GM12878 (cell line): ENCODE measurements around the gene ARL4D. TPM values are rescaled to one million over a fixed set of nuclear protein-coding genes. Genes with fewer than 3 reads are reported as not detected.

Experiments used
- ATAC-seq: fragments of 200-7000 bp; cut with Tn5 transposase; 3 replicates; pipeline ENCODE4 v1.9.1; 2020; ENCODE audit warnings: mild to moderate bottlenecking, moderate library complexity
- BruUV-seq: library from RNA; stranded (reverse); fragments of 400-500 nt; replicated peaks from 2 replicates; lab custom pipeline; 2021; lab: Mats Ljungman, UMichigan
- CTCF ChIA-PET: fragments of 300-600 bp; sonication (Branson Sonifier 250); formaldehyde crosslinking; extraction: SDS; loops from one replicate; lab custom pipeline; 2021; ENCODE audit warnings: inconsistent platforms; lab: Yijun Ruan, JAX
- POLR2A ChIA-PET: fragments of 350-600 bp; formaldehyde crosslinking; extraction: SDS; loops from one replicate; lab custom pipeline; 2021; ENCODE audit warnings: inconsistent platforms; lab: Charles Lee
- RAD21 ChIA-PET: fragments of 300-600 bp; sonication (Branson Sonifier 250); formaldehyde crosslinking; loops from one replicate; lab custom pipeline; 2023; ENCODE audit warnings: antibody characterized with exemption; ENCODE audit not compliant: unreplicated experiment; lab: Charles Lee
- SMC1A ChIA-PET: fragments of 300-600 bp; sonication (Branson Sonifier 250); formaldehyde crosslinking; loops from one replicate; lab custom pipeline; 2023; ENCODE audit not compliant: unreplicated experiment, uncharacterized antibody; lab: Charles Lee
- DNase-seq: peaks from one replicate; pipeline ENCODE4 v3.0.0-alpha.2; 2011; ENCODE audit warnings: low read depth, low spot score
- FAIRE-seq: peaks from 3 replicates; lab custom pipeline; 2011; peaks lifted over from hg19 to GRCh38; lab: Jason Lieb, UNC
- H2AFZ ChIP-seq: 2 replicates; pipeline ENCODE4 v1.6.0; 2011; ENCODE audit warnings: low read depth, low read length, control low read depth; ENCODE audit not compliant: control insufficient read depth
- H3K27ac ChIP-seq: 2 replicates; pipeline ENCODE4 v1.5.1; 2011; ENCODE audit warnings: control low read depth; ENCODE audit not compliant: control insufficient read depth, insufficient read depth
- H3K27me3 ChIP-seq, 2 experiments: replicated peaks in 1 of 2; 2 replicates each; pipeline versions ENCODE4 v1.6.0 to v1.6.1; 2011; ENCODE audit warnings: low read length in 1 of 2; ENCODE audit not compliant: control insufficient read depth in 2 of 2, insufficient read depth in 2 of 2
- H3K36me3 ChIP-seq, 2 experiments: 2 replicates each; pipeline ENCODE4 v1.5.1; 2011; ENCODE audit warnings: low read length in 1 of 2; ENCODE audit not compliant: control insufficient read depth in 2 of 2, insufficient read depth in 2 of 2
- H3K4me1 ChIP-seq: 2 replicates; pipeline ENCODE4 v1.6.1; 2011; ENCODE audit warnings: mild to moderate bottlenecking, low read length, moderate library complexity, mixed read lengths; ENCODE audit not compliant: control insufficient read depth, insufficient read depth
- H3K4me2 ChIP-seq: 2 replicates; pipeline ENCODE4 v1.6.0; 2011; ENCODE audit warnings: control low read depth; ENCODE audit not compliant: control insufficient read depth, insufficient read depth
- H3K4me3 ChIP-seq: fragments of 200-600 bp; sonication (generic); 2 replicates; pipeline ENCODE4 v1.5.1; 2016
- H3K79me2 ChIP-seq: 2 replicates; pipeline ENCODE4 v1.6.0; 2011; ENCODE audit warnings: low read length; ENCODE audit not compliant: control insufficient read depth, insufficient read depth
- H3K9ac ChIP-seq: 2 replicates; pipeline ENCODE4 v1.8.0; 2011; ENCODE audit warnings: low read length, control low read depth, mixed read lengths; ENCODE audit not compliant: control insufficient read depth, insufficient read depth
- H3K9me3 ChIP-seq: replicated peaks from 3 replicates; pipeline ENCODE4 v1.5.1; 2011; ENCODE audit warnings: mild to moderate bottlenecking, low read length; ENCODE audit not compliant: control insufficient read depth, insufficient read depth
- H4K20me1 ChIP-seq: 2 replicates; pipeline ENCODE4 v1.6.0; 2011; ENCODE audit not compliant: control insufficient read depth, insufficient read depth
- CBFB ChIP-seq: IDR thresholded peaks from 2 replicates; pipeline ENCODE4 v1.6.1; 2016; ENCODE audit warnings: antibody characterized with exemption, low read depth
- CBX3 ChIP-seq: fragments of 200-600 bp; sonication (generic); IDR thresholded peaks from 2 replicates; pipeline ENCODE4 v1.6.1; 2016; ENCODE audit warnings: low read depth, borderline replicate concordance
- CHD1 ChIP-seq: IDR thresholded peaks from 2 replicates; pipeline ENCODE4 v1.6.1; 2012; ENCODE audit warnings: low read depth, low read length, improper control_type of control experiment
- FOXM1 ChIP-seq: IDR thresholded peaks from 2 replicates; pipeline ENCODE4 v1.6.1; 2012; ENCODE audit warnings: low read depth, mild to moderate bottlenecking, inconsistent platforms, low read length, moderate library complexity
- MYB ChIP-seq: fragments of 150-350 bp; IDR thresholded peaks from 2 replicates; pipeline ENCODE4 v1.6.1; 2014; ENCODE audit warnings: mild to moderate bottlenecking, low read depth, low read length, borderline replicate concordance
- PAX5 ChIP-seq: IDR thresholded peaks from 2 replicates; pipeline ENCODE4 v1.6.1; 2011; ENCODE audit warnings: low read depth, low read length, borderline replicate concordance
- PAX8 ChIP-seq: fragments of 450-650 bp; IDR thresholded peaks from 2 replicates; pipeline ENCODE4 v1.6.1; 2017; ENCODE audit warnings: mild to moderate bottlenecking, moderate library complexity
- PML ChIP-seq: IDR thresholded peaks from 2 replicates; pipeline ENCODE4 v1.6.1; 2012; ENCODE audit warnings: low read length, inconsistent platforms
- USF1 ChIP-seq: IDR thresholded peaks from 2 replicates; pipeline ENCODE4 v1.6.1; 2011; ENCODE audit warnings: borderline replicate concordance, low read depth, mild to moderate bottlenecking, moderate library complexity, mixed read lengths, low read length; ENCODE audit not compliant: insufficient read depth; ENCODE audit errors: extremely low read length
- ZNF207 ChIP-seq: fragments of 450-650 bp; IDR thresholded peaks from 2 replicates; pipeline ENCODE4 v1.6.1; 2014; ENCODE audit warnings: antibody characterized with exemption, mild to moderate bottlenecking, borderline replicate concordance
- in situ Hi-C: fragments of 300-500 bp; cut with MboI; formaldehyde crosslinking; loops from 9 replicates; pipeline ENCODE4 v1.14.3; 2018; ENCODE audit warnings: mixed read lengths
- intact Hi-C: fragments of 100-400 bp; cut with micrococcal nuclease; formaldehyde crosslinking; loops from one replicate; pipeline ENCODE4 v1.14.2; 2022; ENCODE audit not compliant: unreplicated experiment
- polyA plus RNA-seq, 11 experiments: library from polyadenylated mRNA; depleted of rRNA in 4 of 11; unstranded in 6 of 11; stranded (reverse) in 5 of 11; fragments of >200 nt; fragmentation: Nextera tagmentation in 4 of 11; fragmentation: Illumina TruSeq in 1 of 11; extraction: Ambion mirVana in 4 of 11; extraction: Trizol in 1 of 11; gene quantifications; 1 replicate in 1 of 11; 2 replicates in 10 of 11; pipeline versions ENCODE4 v1.2.1 to v1.2.3, GENCODE V29; 2011 to 2016; ENCODE audit warnings: inconsistent platforms in 2 of 11, missing spikeins in 2 of 11, low read depth in 1 of 11
- total RNA-seq, 4 experiments: library from RNA; depleted of rRNA in 3 of 4; stranded (reverse); fragments of >200 nt in 3 of 4; fragmentation: Illumina TruSeq in 1 of 4; extraction: Trizol in 1 of 4; gene quantifications; 2 replicates each; pipeline versions ENCODE4 v1.2.1 to v1.2.3, GENCODE V29; 2013 to 2021
- TF ChIP-seq, protein P1 (sequence below): fragments of 450-650 bp; IDR thresholded peaks from 2 replicates; pipeline ENCODE4 v1.6.1; 2016; ENCODE audit warnings: mild to moderate bottlenecking, moderate library complexity, borderline replicate concordance
- TF ChIP-seq, protein P2 (sequence below): IDR thresholded peaks from 2 replicates; pipeline ENCODE4 v1.6.1; 2012; ENCODE audit warnings: mild to moderate bottlenecking, low read depth, low read length

ARL4D gene
- total and polyA plus RNA-seq, 10 of the 15 experiments (the other 5 are each of a cell fraction or from before 2014, with no cell fraction given) = 0.10 to 1.5 (median 0.75) TPM

GRCh38 chr17:43403846-43404245, 5.1 kb downstream of the ARL4D start (continued):
- TF ChIP-seq, protein P1, sequence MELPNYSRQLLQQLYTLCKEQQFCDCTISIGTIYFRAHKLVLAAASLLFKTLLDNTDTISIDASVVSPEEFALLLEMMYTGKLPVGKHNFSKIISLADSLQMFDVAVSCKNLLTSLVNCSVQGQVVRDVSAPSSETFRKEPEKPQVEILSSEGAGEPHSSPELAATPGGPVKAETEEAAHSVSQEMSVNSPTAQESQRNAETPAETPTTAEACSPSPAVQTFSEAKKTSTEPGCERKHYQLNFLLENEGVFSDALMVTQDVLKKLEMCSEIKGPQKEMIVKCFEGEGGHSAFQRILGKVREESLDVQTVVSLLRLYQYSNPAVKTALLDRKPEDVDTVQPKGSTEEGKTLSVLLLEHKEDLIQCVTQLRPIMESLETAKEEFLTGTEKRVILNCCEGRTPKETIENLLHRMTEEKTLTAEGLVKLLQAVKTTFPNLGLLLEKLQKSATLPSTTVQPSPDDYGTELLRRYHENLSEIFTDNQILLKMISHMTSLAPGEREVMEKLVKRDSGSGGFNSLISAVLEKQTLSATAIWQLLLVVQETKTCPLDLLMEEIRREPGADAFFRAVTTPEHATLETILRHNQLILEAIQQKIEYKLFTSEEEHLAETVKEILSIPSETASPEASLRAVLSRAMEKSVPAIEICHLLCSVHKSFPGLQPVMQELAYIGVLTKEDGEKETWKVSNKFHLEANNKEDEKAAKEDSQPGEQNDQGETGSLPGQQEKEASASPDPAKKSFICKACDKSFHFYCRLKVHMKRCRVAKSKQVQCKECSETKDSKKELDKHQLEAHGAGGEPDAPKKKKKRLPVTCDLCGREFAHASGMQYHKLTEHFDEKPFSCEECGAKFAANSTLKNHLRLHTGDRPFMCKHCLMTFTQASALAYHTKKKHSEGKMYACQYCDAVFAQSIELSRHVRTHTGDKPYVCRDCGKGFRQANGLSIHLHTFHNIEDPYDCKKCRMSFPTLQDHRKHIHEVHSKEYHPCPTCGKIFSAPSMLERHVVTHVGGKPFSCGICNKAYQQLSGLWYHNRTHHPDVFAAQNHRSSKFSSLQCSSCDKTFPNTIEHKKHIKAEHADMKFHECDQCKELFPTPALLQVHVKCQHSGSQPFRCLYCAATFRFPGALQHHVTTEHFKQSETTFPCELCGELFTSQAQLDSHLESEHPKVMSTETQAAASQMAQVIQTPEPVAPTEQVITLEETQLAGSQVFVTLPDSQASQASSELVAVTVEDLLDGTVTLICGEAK = no peak
- TF ChIP-seq, all 136 proteins: peak for 0

DNA sequence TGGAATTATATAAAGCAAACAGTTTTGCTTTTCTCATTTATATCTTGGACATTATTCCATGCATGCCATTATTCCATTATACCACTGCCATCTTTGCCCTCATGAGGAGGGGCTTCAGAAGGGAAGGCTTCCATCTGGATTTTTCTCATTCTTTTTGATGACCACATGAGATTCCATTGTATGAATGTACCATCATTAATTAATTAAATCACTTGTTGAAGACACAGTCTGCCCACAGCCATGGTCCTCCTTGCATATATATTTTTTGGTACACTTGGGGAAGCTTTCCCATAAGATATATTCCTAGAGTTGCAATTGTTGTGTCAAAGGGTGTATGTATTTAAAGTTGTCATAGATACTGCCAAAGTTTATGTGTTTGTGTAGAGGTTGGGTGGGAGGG, 7.1 kb downstream of the ARL4D start:
- SMC1A ChIA-PET = no interaction called here
- CTCF ChIA-PET = interaction anchor here (0.5 to 2.6 kb wide), 4 partner anchors 11 to 473 kb away, joined by 3 to 14 read pairs (median 4); partner anchors contain the start of gene DHX8

More for the DNA sequence above, 7.1 kb downstream of the ARL4D start:
- H3K27ac ChIP-seq = no peak overlapping the region
- H3K36me3 ChIP-seq = no peaks in the 10 kb centered on the region
- H3K4me2 ChIP-seq = no peak overlapping the region
- intact Hi-C loops (loop anchor here (5.0 kb wide), 1 partner anchor 71 kb away; no protein-coding TSS in a partner anchor), in situ Hi-C loops (no loop called here)
- H3K4me1 ChIP-seq = peaks cover 3% of the 10 kb centered on the region
- no peaks in the 10 kb centered on the region for H4K20me1 ChIP-seq
- no peaks in the 10 kb centered on the region; a peak in 2 of 4 replicates for H3K27me3 ChIP-seq
- ChIA-PET POLR2A (interaction anchor here (0.6 kb wide), 2 partner anchors 26 to 742 kb away, joined by 3 read pairs; no protein-coding TSS in a partner anchor), RAD21 (no interaction called here)
- H3K9ac ChIP-seq = no peak overlapping the region
- DNase-seq (no peak), FAIRE-seq (no peak), ATAC-seq (no peak)
- no peaks in the 10 kb centered on the region for H3K79me2 ChIP-seq
- H3K4me3 ChIP-seq = no peak overlapping the region
- BruUV-seq = no TSS peak
- TF ChIP-seq, protein P2, sequence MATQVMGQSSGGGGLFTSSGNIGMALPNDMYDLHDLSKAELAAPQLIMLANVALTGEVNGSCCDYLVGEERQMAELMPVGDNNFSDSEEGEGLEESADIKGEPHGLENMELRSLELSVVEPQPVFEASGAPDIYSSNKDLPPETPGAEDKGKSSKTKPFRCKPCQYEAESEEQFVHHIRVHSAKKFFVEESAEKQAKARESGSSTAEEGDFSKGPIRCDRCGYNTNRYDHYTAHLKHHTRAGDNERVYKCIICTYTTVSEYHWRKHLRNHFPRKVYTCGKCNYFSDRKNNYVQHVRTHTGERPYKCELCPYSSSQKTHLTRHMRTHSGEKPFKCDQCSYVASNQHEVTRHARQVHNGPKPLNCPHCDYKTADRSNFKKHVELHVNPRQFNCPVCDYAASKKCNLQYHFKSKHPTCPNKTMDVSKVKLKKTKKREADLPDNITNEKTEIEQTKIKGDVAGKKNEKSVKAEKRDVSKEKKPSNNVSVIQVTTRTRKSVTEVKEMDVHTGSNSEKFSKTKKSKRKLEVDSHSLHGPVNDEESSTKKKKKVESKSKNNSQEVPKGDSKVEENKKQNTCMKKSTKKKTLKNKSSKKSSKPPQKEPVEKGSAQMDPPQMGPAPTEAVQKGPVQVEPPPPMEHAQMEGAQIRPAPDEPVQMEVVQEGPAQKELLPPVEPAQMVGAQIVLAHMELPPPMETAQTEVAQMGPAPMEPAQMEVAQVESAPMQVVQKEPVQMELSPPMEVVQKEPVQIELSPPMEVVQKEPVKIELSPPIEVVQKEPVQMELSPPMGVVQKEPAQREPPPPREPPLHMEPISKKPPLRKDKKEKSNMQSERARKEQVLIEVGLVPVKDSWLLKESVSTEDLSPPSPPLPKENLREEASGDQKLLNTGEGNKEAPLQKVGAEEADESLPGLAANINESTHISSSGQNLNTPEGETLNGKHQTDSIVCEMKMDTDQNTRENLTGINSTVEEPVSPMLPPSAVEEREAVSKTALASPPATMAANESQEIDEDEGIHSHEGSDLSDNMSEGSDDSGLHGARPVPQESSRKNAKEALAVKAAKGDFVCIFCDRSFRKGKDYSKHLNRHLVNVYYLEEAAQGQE = no peak
- TF ChIP-seq CHD1 (no peak), CBFB (no peak), PAX8 (no peak), CBX3 (no peak), FOXM1 (no peak), MYB (no peak), ZNF207 (no peak), USF1 (no peak), PML (no peak), PAX5 (no peak)
- H2AFZ ChIP-seq = no peak overlapping the region
- no peaks in the 10 kb centered on the region for H3K9me3 ChIP-seq
